ENCODE results near the gene AGXT.

The AGXT gene

DNA sequence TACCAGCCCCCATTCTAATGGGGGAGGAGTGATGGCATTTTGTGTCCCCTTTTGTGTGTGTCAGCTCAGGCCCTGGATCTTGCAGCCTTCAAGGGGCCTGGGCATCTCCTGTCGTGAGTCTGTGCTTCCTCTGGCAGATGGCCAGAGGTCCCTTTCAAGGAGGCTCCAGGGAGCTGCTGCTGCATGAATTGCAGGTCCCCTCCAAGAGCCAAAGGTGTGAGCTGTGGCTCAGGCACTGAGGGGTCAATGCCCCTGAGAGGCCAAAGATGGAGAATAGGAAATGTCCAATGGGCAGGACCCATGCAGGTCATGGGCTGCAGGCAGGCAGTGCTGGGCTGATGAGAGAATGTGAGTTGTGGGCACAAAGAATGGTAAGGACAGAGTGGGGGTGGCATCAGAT is 16.9 kb downstream of the AGXT start:
- no peak for DNase-seq (ENCODE audit: low spot score)

- no peak for DNase-seq (ENCODE audit: low spot score)
Measured at GRCh38 chr2:240886023-240886565, 17.5 kb downstream of the AGXT start.

DNA sequence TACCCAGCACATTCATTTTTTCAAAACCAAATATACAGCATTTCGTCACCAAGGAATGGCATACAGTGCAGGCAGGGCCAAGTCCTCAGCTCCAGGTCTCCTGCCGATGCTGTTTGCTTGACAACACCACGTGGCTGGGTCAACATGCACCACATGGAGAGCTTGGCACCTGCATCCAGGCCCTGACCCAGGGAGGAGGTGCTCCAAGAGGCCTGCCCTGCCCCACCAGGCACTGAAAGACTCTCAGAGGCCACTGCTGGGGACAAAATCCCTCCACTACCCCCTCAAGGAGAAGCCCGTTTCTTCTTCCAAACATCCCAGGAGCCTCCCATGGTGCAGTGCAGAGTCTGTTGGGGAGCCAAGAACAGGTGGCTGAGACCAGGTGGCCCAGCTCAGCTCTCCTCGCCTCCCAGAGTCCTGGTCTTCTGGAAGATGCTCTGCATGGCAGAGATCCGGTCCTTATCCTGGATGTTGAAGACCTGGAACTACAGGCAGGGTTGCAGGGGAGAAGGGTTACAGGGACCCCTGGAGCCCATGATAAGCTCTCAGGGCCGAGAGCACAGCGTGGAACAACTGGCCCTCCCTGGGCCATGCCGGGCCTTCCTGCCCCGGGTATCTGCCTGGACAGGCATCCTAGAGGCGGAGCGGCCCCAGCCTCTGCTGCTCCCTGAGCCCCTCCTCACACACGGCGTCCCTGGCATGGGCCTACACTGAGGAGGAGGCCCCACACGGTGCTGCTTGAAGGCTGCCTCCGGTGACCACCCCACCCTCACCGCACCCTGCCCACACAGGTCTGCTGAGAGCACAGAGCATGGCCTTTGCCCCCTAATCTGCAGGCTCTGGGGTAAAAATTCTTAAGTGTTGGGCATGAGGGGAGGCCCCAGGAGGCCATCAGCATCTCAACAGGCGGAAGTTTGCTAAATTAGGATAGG is 18.3 kb downstream of the AGXT start:
- DNase-seq (ENCODE audit: low spot score): no peak

- DNase-seq (ENCODE audit: low spot score): no peak
Measured at GRCh38 chr2:240887631-240888030, 19.0 kb downstream of the AGXT start.

GRCh38 chr2:240888130-240888889 is 19.7 kb downstream of the AGXT start:
- no peak for DNase-seq (ENCODE audit: low spot score)

DNA sequence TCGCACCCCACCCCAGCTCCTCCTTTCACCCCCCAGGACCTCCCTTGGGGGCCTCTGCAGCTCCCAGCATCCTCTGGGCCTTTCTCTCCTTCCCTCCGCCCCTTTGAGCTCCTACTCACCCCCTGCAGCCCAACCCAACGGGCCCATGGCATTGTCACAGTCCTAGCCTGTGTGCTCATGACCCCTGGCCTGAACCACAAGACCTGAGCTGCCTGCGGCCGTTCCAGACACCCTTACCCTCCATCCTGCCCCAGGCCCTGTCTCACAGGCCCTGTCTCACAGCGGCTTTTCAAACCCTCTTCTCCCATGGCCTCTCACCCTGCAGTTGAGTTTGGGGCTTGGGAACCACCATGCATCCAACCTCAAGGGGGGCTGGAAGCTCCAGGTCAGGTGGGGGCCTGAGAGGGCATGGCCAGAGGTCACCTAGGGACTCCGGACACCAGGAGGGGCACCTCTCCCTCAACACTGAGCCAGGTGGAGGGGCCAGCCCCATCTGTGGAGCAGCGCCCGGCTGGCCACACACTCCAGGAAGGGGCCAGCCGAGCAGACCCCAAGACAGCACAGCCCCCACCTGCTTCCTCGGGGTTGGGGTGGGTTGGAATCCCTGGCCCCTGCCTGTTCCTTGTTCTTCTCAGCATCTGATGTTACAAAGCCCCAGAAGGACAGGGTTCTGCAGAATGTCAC is 20.4 kb downstream of the AGXT start:
- DNase-seq (ENCODE audit: low spot score): no peak

- no peak for DNase-seq (ENCODE audit: low spot score)
Measured at GRCh38 chr2:240889601-240890560, 21.3 kb downstream of the AGXT start.

DNA sequence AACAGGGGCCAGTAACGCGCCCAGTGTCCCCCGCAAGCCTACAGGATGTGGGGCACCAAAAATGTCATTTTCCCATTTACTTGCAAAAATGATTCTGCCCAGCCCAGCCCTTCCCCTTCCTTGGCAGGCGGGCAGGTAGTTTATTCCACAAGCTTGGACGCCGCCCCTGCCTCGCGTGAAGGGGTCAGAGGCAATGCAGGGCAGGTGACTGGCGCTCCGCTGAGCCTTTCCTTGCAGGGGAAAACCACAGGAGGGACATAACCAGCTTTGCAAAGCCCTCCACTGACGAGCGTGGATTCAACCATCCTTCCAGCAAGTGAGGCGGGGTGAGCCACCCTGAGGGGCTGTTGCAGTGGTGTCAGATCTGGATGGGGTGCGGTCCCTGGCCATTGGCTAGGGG is 22.1 kb downstream of the AGXT start:
- DNase-seq (ENCODE audit: low spot score): no peak

GRCh38 chr2:240891492-240892340 is 23.1 kb downstream of the AGXT start:
- DNase-seq (ENCODE audit: low spot score): no peak

GRCh38 chr2:240892356-240892755 is 23.7 kb downstream of the AGXT start:
- DNase-seq (ENCODE audit: low spot score): no peak

DNA sequence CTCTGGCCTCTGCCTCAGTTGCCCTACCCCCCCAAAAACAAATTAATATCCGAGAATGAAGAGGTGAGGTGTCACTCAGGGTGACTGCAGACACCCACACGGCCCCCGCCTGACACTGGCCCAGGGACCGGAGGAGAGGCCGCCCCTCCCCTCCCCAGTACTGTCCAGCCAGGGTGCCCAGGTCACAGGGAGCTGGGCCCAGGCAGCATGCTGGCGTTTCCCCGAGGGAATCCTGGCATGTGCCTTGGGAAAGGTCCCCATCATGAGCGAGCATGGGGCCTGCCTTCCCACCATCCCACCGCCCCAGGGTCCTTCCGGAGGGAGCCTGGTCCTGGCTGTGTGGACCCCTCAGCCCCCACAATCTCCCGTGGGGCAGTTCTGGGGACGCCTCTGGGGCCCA is 24.3 kb downstream of the AGXT start:
- DNase-seq (ENCODE audit: low spot score): no peak

- DNase-seq (ENCODE audit: low spot score): peak; percentile 73
Measured at GRCh38 chr2:240893363-240893844, 24.8 kb downstream of the AGXT start.

DNA sequence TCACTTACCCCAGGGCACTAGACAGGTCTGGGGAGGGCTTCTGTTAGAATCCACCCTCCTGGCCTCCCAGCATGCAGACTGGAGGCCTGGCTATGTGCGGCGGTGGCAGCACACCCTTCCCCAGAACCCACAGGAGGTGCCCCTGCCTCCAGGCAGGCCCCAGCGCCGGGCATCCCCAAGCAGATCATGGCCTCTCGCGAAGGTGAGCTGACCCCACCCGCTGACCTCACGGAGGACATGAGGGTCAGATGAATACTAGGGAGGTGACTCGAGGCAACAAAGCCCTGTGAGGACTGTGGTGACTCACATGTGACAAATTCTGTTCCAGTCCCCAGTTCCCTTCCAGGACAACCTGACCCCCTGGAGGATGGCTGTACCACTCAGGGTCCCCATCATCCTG is 25.4 kb downstream of the AGXT start:
- no peak for DNase-seq (ENCODE audit: low spot score)

DNA sequence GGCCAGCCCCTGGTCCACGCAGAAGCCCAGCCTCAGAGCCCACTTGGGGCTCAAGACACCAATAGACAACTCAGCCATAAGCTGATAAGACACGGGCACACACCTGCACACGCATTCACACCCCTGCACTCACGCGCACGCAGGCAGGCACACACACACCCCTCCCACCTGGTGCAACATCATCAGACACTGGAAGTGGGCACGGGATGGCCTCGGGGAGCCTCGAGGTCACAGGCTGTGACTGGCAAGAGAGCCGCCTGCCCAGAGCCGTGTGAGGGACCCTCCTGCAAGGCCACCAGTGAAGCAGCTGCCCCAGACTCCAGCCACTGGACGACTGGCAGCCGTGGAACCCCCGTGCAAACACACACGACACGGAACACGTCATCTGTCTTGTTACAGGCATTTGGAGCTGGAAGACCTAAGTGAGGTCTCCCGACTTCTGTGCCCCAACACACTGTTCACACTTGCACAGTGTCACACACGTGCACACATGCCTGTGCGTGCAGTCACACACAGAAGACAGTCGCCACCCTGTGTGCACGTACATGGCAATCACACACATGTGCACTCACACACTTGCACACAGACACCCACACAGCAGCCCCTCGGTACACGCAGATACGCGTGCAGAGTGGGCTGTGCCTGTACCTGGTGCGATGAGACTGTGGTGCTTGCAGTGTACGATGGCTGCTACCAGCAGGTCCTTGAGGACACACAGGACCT is 26.4 kb downstream of the AGXT start:
- DNase-seq (ENCODE audit: low spot score): no peak

DNA sequence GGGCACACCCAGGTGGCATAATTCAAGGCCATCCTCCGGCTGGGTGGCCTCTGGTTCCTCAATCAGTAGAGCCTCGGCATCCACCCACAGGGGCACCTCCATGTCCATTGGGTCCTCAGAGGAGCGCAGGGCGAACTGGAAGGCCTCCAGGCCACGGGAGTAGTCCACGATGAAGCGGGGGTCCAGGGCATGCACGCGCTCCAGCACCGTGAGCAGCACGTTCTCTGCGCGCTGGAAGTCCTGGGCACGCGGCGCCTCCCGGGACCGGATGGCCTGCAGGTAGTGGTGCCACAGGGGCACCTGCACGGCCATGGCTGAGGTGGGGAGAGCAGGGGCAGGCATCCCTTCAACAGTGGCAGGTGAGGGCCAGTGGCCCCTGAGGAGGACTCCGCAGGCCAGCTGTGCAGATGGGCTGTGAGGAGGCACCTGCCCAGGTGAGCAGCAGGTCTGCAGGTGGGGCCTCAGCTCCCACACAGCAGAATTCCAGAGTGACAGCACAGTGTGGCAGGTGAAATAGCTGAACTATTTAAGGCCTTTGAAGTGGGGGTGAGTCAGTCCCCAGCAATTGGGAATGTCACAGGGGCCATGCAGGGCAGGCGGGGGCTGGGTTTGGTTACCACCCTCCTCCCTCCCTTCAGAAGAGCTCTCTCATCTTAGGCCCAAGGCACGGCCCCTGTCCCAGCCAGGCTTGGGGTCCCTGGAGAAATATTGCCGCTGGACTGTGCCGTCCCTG is 27.2 kb downstream of the AGXT start, which contains the start of gene MAB21L4:
Gene MAB21L4, minus strand, starts transcription at position 501 of the 733 bp plus-strand sequence. Its CDS starts 159 bp downstream, at position 342.
- DNase-seq (ENCODE audit: low spot score): no peak

DNA sequence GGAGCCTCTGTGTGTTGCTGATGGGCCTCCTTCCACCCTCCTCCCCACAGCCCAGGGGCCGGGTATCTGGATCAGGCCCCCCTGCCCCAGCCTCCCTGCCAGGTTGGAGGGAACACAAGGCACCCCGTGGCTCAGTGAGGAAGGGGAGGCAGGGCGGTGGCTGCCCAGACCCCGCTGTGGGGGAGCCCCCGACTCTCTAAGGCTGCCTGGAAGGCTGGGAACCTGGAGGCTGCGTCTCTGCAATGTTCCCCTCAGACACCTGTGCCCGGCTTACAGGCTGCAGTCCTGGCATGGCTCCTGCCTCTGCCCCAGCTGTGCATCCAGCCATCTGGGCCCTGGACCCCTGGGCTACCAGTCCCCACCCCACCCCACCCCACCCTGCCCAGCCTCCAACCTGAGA is 27.8 kb downstream of the AGXT start:
- no peak for DNase-seq (ENCODE audit: low spot score)

GRCh38 chr2:240896871-240897692 is 28.5 kb downstream of the AGXT start:
- DNase-seq (ENCODE audit: low spot score): no peak

Measured in AG20443 (cell line).